Subcutaneous adipose tissue (tissue), 4 donors: Measurements from ENCODE around the gene FAM234B. TPM values are rescaled to one million over a fixed set of nuclear protein-coding genes. Genes with fewer than 3 reads are reported as not detected.

Experiments used
- total RNA-seq, 4 donors: library from RNA; depleted of rRNA; stranded (reverse); fragments of >200 nt; gene quantifications; one replicate each; pipeline ENCODE4 v1.1.0, GENCODE V29; 2016
- TF ChIP-seq, protein P1 (sequence below): fragments of 450-650 bp; IDR thresholded peaks from one replicate; pipeline ENCODE4 v1.5.1; 2016; ENCODE audit warnings: low read depth, mild to moderate bottlenecking, control low read depth, antibody characterized with exemption, moderate library complexity

The FAM234B gene
- total RNA-seq, 4 donors from 2014 or later: 5.2 to 6.4 (median 5.7) TPM

GRCh38 chr12:13004986-13005385 lies 39.2 kb upstream of the FAM234B start:
- TF ChIP-seq, protein P1, sequence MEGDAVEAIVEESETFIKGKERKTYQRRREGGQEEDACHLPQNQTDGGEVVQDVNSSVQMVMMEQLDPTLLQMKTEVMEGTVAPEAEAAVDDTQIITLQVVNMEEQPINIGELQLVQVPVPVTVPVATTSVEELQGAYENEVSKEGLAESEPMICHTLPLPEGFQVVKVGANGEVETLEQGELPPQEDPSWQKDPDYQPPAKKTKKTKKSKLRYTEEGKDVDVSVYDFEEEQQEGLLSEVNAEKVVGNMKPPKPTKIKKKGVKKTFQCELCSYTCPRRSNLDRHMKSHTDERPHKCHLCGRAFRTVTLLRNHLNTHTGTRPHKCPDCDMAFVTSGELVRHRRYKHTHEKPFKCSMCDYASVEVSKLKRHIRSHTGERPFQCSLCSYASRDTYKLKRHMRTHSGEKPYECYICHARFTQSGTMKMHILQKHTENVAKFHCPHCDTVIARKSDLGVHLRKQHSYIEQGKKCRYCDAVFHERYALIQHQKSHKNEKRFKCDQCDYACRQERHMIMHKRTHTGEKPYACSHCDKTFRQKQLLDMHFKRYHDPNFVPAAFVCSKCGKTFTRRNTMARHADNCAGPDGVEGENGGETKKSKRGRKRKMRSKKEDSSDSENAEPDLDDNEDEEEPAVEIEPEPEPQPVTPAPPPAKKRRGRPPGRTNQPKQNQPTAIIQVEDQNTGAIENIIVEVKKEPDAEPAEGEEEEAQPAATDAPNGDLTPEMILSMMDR: no peak

GRCh38 chr12:13005649-13006048 lies 38.5 kb upstream of the FAM234B start:
- TF ChIP-seq, protein P1: no peak

DNA sequence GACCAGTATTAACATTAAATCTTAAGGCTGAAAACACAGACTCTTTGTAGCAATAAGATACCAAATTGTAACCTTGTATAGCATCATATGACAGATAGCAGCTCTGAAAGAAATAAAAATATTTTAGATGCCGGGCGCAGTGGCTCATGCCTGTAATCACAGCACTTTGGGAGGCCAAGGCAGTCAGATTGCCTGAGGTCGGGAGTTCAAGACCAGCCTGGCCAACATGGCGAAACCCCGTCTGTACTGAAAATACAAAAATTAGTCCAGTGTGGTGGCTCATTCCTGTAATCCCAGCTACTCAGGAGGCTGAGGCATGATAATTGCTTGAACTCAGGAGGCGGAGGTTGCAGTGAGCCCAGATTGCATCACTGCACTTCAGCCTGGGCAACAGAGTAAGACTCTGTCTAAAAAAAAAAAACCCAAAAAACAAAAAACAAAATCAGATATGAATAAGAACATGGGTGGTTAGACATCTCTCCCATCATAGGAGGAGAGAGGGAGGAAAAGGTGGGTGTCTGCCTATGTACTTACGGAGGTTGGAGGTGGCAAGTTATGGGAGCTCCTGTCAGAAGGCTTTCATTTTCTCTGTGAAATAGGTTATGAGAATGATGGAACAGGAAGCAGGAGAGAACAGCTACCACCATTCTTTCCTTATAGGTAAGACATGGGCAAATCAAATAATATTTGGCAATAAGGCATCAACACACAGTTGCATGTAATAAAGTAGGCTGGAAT lies 36.5 kb upstream of the FAM234B start:
- TF ChIP-seq, protein P1: no peak

DNA sequence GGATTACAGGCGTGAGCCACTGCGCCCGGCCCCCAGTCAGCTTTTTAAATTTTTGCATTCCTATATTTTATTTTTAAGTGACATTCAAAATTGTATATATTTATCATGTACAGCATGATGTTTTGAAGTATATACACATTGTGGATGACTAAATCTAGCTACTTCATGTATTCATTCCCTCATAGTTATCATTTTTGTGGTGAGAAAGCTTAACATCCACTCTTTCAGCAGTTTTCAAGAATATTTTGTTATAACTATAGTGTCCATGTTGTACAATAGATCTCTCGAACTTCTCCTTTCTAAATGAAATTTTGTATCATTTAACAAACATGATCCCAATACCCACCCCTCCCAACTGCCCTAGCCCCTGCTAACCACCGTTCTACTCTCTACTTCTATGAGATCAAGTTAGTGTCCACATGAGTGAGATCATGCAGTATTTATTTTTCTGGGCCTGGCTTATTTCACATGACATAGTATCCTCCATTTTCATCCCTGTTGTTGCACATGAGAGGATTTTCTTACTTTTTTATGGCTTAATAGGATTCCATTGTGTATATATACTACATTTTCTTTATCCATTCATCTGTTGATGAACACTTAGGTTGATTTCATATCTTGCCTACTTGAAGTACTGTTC lies 35.3 kb upstream of the FAM234B start:
- TF ChIP-seq, protein P1: no peak

- TF ChIP-seq, protein P1: no peak
These were observed 33.1 kb upstream of the FAM234B start for GRCh38 chr12:13011098-13011497.

- TF ChIP-seq, protein P1: no peak
These were observed 21.3 kb upstream of the FAM234B start for GRCh38 chr12:13022851-13023271.

DNA sequence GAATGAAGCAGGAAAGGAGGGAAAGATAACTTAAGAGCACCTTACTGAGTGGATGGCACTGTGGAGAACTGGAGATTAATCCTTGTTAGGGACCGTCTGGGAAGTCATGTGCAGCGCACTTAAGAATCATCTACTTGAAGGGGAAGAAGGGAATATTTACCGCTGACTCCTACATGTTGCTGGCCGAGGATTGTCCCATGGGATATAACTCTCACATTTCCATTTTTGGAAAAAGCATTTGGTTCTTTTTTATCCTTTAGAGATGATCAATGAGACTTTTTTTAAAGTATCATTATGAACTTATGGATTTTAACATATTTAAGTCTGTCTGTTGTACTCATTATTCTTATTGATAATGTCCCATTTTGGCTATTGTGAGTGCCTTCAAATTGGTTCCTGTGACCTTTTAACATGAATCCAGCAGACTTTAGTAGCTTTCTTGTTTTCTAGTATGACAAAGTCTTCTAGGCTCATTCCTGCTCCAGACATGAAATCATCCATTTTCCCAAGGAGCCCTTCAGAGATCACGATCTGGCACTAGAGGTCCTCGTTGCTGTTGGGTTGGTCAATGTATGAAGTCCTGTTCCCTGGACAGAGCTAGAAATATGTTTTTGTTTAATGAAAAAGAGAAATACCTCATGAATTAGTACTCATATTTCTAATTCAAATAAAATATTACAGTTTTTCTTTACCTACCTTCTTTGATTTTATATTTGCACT lies 20.2 kb upstream of the FAM234B start:
- TF ChIP-seq, protein P1: no peak
